Panc1 (cell line): Measurements from ENCODE around the gene E2F8. TPM values are rescaled to one million over a fixed set of nuclear protein-coding genes. Genes with fewer than 3 reads are reported as not detected.

ENCODE experiments used
- ATAC-seq: fragments of 200-7000 bp; cut with Tn5 transposase; 2 replicates; pipeline ENCODE4 v1.9.1; 2020; ENCODE audit warnings: mild to moderate bottlenecking, moderate library complexity
- BruUV-seq: library from RNA; stranded (reverse); fragments of 400-500 nt; replicated peaks from 2 replicates; lab custom pipeline; 2021; lab: Mats Ljungman, UMichigan
- CTCF ChIA-PET: fragments of 300-600 bp; sonication (Branson Sonifier 250); formaldehyde crosslinking; loops from one replicate; lab custom pipeline; 2022; ENCODE audit warnings: antibody characterized with exemption; lab: Charles Lee
- POLR2A ChIA-PET: fragments of 300-600 bp; sonication (Branson Sonifier 250); formaldehyde crosslinking; loops from one replicate; lab custom pipeline; 2022; ENCODE audit warnings: antibody characterized with exemption; lab: Charles Lee
- DNase-seq: peaks from one replicate; pipeline ENCODE4 v3.0.0-alpha.2; 2010; ENCODE audit warnings: low read depth, low spot score
- H3K27ac ChIP-seq: 2 replicates; pipeline ENCODE4 v1.5.1; 2011; ENCODE audit warnings: mild to moderate bottlenecking, low read length, inconsistent platforms
- H3K27me3 ChIP-seq: fragments of 200-500 bp; sonication (Bioruptor generic); 2 replicates; pipeline ENCODE4 v1.6.0; 2014; ENCODE audit warnings: low read length, inconsistent platforms; ENCODE audit not compliant: control insufficient read depth, insufficient read depth
- H3K36me3 ChIP-seq: fragments of 200-500 bp; sonication (Bioruptor generic); 2 replicates; pipeline ENCODE4 v1.5.1; 2014; ENCODE audit warnings: inconsistent platforms, mild to moderate bottlenecking, low read length, moderate library complexity; ENCODE audit not compliant: control insufficient read depth, insufficient read depth
- H3K4me1 ChIP-seq: 2 replicates; pipeline ENCODE4 v1.5.1; 2011; ENCODE audit warnings: inconsistent platforms, mild to moderate bottlenecking, low read length, moderate library complexity; ENCODE audit not compliant: control insufficient read depth, insufficient read depth
- H3K4me3 ChIP-seq, 2 experiments: 2 replicates each; pipeline ENCODE4 v1.5.1; 2011 to 2012; ENCODE audit warnings: low read depth in 2 of 2, low read length in 2 of 2, mild to moderate bottlenecking in 2 of 2, inconsistent platforms in 1 of 2, moderate library complexity in 1 of 2
- H3K9me3 ChIP-seq: fragments of 200-500 bp; sonication (Bioruptor generic); 2 replicates; pipeline ENCODE4 v1.5.1; 2014; ENCODE audit warnings: low read depth, mild to moderate bottlenecking, inconsistent platforms, low read length, moderate library complexity; ENCODE audit not compliant: control insufficient read depth, insufficient read depth
- CTCF ChIP-seq: fragments of 450-650 bp; IDR thresholded peaks from 2 replicates; pipeline ENCODE4 v1.5.1; 2017; ENCODE audit warnings: mild to moderate bottlenecking
- POLR2AphosphoS5 ChIP-seq: IDR thresholded peaks from 2 replicates; pipeline ENCODE4 v1.6.1; 2012; ENCODE audit warnings: mild to moderate bottlenecking, low read depth, low read length, moderate library complexity
- REST ChIP-seq, 2 experiments: IDR thresholded peaks; 2 replicates each; pipeline ENCODE4 v1.6.1; 2011 to 2012; ENCODE audit warnings: low read depth in 2 of 2, control low read depth in 1 of 2, low read length in 1 of 2, mild to moderate bottlenecking in 1 of 2, moderate library complexity in 1 of 2; ENCODE audit not compliant: insufficient read depth in 1 of 2
- SIN3A ChIP-seq: IDR thresholded peaks from 2 replicates; pipeline ENCODE4 v1.6.1; 2012; ENCODE audit warnings: low read depth, mild to moderate bottlenecking, low read length, moderate library complexity, borderline replicate concordance; ENCODE audit not compliant: insufficient read depth
- TCF7L2 ChIP-seq: IDR thresholded peaks from 2 replicates; pipeline ENCODE4 v1.6.1; 2011; ENCODE audit warnings: mild to moderate bottlenecking, low read depth, low read length, inconsistent platforms
- in situ Hi-C: cut with HindIII; loops from 2 replicates; pipeline ENCODE4 v1.10.0; 2016; ENCODE audit warnings: low sequenced_read_pairs, low pct_unique_long_range_greater_than_20kb
- intact Hi-C: fragments of 100-400 bp; cut with micrococcal nuclease; formaldehyde crosslinking; loops from one replicate; pipeline ENCODE4 v1.10.0; 2022; ENCODE audit not compliant: unreplicated experiment
- total RNA-seq: library from RNA; stranded (reverse); gene quantifications from one replicate; pipeline ENCODE4 v1.2.1, GENCODE V29; 2021; ENCODE audit not compliant: unreplicated experiment

E2F8 gene
- total RNA-seq, 1 experiment from 2014 or later, result 14.2 TPM

DNA sequence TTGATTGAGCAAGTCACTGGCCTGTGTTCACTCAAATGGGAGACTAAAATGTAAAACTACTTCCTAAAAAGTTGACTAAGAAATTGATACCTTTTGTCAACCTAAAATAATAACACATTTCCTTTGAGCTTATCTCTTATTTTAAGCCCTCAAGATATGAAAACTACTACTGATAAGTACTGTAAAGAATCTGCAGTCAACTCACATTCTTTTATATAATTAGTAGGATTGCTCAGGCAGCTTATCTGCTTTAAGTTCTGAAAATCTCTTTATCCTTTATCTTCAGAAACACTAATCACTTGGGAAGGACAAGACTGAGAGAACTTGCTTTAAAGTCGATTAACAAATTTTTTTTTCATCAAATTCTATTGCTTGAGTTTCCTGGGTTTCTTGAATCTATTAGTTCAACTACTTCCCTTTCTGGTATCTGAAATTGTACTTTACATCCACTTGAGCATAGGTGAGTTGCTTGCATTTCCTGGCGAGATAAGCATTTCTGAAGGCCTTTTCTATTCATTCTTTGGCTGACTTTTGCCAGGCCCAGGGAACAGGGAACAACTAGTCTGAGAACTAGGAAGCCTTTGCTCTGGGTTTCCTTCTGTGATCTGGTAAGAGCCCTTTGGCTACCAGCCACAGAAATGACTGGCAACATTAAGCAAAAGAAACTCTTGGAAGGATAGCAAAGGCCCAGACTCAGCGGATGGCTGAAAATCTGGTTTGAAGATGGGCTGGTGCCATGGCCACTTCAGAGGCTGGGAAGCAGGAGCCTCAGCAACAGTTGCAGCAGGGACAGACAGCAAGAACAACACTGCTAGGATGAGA lies 19.6 kb downstream of the E2F8 start:
- no peak for DNase-seq
- Histone ChIP-seq H3K27ac (no peak overlapping the region), H3K4me3 (no peak overlapping the region), H3K36me3 (no peaks in the 10 kb centered on the region), H3K4me1 (no peaks in the 10 kb centered on the region), H3K9me3 (no peaks in the 10 kb centered on the region), H3K27me3 (no peaks in the 10 kb centered on the region)
- intact Hi-C loops, result no loop called here
- ATAC-seq, result no peak; the same call in 1 of the 2 replicates
- ChIA-PET POLR2A (no interaction called here), CTCF (no interaction called here)
- in situ Hi-C loops, result no loop called here
- TF ChIP-seq TCF7L2 (no peak), SIN3A (no peak), POLR2AphosphoS5 (no peak), CTCF (no peak), REST (IDR thresholded peaks at IDR 0.05; ENCODE audit: insufficient read depth in 1 of 2, low read depth in 2 of 2, low read length in 1 of 2) (no peak)
- BruUV-seq, result no TSS peak

DNA sequence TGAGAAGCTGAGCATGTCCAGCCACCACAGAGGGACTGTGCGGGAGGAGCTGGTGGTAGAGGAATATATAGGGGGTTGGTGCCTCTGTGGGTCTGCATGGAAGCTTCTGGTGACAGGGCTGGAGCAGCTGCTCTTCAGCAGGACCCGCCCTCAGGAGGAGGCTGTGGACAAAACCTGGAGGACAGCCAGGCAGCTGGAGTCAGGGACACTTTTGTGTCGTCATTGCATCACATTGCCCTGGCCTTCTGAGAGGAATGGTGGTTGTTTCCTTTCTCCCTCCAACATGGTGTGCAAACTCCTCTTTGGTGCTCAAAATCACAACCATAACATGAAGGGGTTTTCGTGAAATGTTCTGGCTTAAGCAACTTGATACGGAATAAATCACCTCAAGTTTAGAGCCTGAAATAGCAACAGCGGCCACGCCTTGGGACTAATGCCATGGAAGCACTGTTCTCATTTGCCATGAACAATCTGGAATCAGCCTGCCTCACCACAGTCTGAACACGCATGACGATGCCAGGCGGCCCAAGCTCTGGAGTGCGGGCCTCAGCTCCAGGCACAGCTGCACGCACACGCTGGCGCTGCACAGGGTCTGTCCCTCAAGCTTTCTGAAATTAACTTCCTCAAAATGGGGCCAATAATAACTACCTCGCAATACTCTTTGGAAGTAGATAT lies 21.8 kb downstream of the E2F8 start:
- TF ChIP-seq CTCF (no peak), POLR2AphosphoS5 (no peak), SIN3A (no peak), REST (IDR thresholded peaks at IDR 0.05; ENCODE audit: insufficient read depth in 1 of 2, low read depth in 2 of 2, low read length in 1 of 2) (no peak), TCF7L2 (no peak)
- no peaks in the 10 kb centered on the region for H3K36me3 ChIP-seq
- H3K4me1 ChIP-seq, result no peaks in the 10 kb centered on the region
- BruUV-seq, result no TSS peak
- H3K9me3 ChIP-seq, result no peaks in the 10 kb centered on the region
- H3K27me3 ChIP-seq, result no peaks in the 10 kb centered on the region
- POLR2A ChIA-PET, result no interaction called here
- intact Hi-C loops (no loop called here), in situ Hi-C loops (no loop called here)
- no peak for ATAC-seq
- CTCF ChIA-PET, result no interaction called here
- no peak for DNase-seq
- H3K27ac ChIP-seq, result no peak overlapping the region
- no peak overlapping the region for H3K4me3 ChIP-seq
